WTC11 (cell line): ENCODE data around the gene OPRL1.

Source experiments
- ESRRA ChIP-seq: sonication (generic); formaldehyde crosslinking; IDR thresholded peaks from 2 replicates; pipeline ENCODE4 v1.8.1; 2022; ENCODE audit warnings: mild to moderate bottlenecking, missing genetic modification reagents, borderline replicate concordance
- FOXP4 ChIP-seq: sonication (generic); formaldehyde crosslinking; IDR thresholded peaks from 2 replicates; pipeline ENCODE4 v1.8.0; 2022; ENCODE audit warnings: mild to moderate bottlenecking, missing genetic modification reagents
- MYBL2 ChIP-seq: sonication (generic); formaldehyde crosslinking; IDR thresholded peaks from 2 replicates; pipeline ENCODE4 v1.8.1; 2023; ENCODE audit warnings: mild to moderate bottlenecking, moderate library complexity, missing genetic modification reagents
- NFYB ChIP-seq: sonication (generic); formaldehyde crosslinking; conservative IDR thresholded peaks from 2 replicates; pipeline ENCODE4 v1.8.0; 2022; ENCODE audit warnings: low read depth, missing genetic modification reagents
- NR2C2 ChIP-seq: sonication (generic); formaldehyde crosslinking; IDR thresholded peaks from 2 replicates; pipeline ENCODE4 v1.8.0; 2022; ENCODE audit warnings: mild to moderate bottlenecking, missing genetic modification reagents
- NR3C1 ChIP-seq: sonication (generic); formaldehyde crosslinking; conservative IDR thresholded peaks from 2 replicates; pipeline ENCODE4 v1.8.1; 2023; ENCODE audit warnings: low read depth, mild to moderate bottlenecking, missing genetic modification reagents
- SP1 ChIP-seq: sonication (generic); formaldehyde crosslinking; conservative IDR thresholded peaks from 2 replicates; pipeline ENCODE4 v1.8.1; 2022; ENCODE audit warnings: missing genetic modification reagents
- TEAD4 ChIP-seq: sonication (generic); formaldehyde crosslinking; IDR thresholded peaks from 2 replicates; pipeline ENCODE4 v1.8.0; 2022; ENCODE audit warnings: mild to moderate bottlenecking, missing genetic modification reagents
- TP53 ChIP-seq: sonication (generic); formaldehyde crosslinking; IDR thresholded peaks from 2 replicates; pipeline ENCODE4 v1.8.1; 2023; ENCODE audit warnings: mild to moderate bottlenecking, missing genetic modification reagents
- TF ChIP-seq, protein P1 (sequence below): fragments of 200-600 bp; IDR thresholded peaks from 2 replicates; pipeline ENCODE4 v1.8.0; 2022; ENCODE audit warnings: antibody characterized with exemption
- TF ChIP-seq, protein P2 (sequence below): fragments of 250-450 bp; sonication (Bioruptor Pico); IDR thresholded peaks from 2 replicates; pipeline ENCODE4 v1.8.0; 2021; ENCODE audit warnings: mild to moderate bottlenecking
- TF ChIP-seq, protein P3 (sequence below): sonication (generic); formaldehyde crosslinking; IDR thresholded peaks from 2 replicates; pipeline ENCODE4 v1.8.1; 2022; ENCODE audit warnings: mild to moderate bottlenecking, moderate library complexity, missing genetic modification reagents
- TF ChIP-seq, protein P4 (sequence below): sonication (generic); formaldehyde crosslinking; IDR thresholded peaks from 2 replicates; pipeline ENCODE4 v1.8.1; 2023; ENCODE audit warnings: mild to moderate bottlenecking, missing genetic modification reagents, moderate library complexity

DNA sequence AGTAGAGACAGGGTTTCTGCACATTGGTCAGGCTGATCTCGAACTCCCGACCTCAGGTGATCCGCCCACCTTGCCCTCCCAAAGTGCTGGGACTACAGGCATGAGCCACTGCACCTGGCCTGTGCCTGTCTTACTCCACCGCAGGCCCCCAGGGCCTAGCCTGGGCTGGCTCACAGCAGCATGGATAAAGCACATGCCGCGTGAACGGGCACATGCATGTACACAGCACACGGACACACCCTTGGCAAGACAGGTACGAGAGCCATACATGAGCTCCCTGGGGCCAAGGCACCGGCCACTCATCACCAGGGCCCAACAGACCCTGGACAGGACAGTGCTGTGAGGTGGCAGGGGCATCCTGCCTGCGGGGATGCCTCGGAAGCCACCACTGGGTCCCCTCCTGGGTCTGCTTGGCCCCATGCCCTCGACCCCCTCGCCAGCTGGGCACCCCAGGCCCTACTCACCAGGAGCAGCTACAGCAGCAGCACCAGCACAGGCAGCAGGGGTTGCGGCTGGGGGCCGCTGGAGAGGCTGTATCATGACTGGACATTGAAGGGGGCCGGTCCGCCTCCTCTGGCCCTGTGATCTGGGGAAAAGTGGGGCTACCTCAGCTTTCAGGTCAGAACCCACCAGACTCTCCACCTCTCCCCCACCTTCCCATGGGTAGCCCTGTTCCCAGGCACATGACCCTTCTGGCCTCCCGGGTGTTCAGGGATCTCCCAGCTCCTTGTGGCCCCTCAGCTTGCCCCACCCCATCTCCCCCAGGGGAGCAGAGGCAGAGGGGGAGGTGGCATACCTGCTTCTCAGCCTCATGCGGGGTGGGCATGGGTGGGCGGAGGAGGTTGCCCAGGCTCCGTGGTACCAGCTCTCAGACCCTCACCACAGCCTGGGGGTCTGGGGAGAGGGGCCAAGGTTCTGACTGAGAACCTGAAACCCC lies 3.6 kb upstream of the OPRL1 start:
- TF ChIP-seq, protein P1, sequence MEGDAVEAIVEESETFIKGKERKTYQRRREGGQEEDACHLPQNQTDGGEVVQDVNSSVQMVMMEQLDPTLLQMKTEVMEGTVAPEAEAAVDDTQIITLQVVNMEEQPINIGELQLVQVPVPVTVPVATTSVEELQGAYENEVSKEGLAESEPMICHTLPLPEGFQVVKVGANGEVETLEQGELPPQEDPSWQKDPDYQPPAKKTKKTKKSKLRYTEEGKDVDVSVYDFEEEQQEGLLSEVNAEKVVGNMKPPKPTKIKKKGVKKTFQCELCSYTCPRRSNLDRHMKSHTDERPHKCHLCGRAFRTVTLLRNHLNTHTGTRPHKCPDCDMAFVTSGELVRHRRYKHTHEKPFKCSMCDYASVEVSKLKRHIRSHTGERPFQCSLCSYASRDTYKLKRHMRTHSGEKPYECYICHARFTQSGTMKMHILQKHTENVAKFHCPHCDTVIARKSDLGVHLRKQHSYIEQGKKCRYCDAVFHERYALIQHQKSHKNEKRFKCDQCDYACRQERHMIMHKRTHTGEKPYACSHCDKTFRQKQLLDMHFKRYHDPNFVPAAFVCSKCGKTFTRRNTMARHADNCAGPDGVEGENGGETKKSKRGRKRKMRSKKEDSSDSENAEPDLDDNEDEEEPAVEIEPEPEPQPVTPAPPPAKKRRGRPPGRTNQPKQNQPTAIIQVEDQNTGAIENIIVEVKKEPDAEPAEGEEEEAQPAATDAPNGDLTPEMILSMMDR = no peak
- TF ChIP-seq NR2C2 (CRISPR knock-in tag) = no peak
- TF ChIP-seq FOXP4 (CRISPR knock-in tag) = no peak
- TF ChIP-seq TP53 (CRISPR knock-in tag) = no peak
- TF ChIP-seq ESRRA (CRISPR knock-in tag) = no peak
- no peak for TF ChIP-seq NFYB
- TF ChIP-seq, protein P2, sequence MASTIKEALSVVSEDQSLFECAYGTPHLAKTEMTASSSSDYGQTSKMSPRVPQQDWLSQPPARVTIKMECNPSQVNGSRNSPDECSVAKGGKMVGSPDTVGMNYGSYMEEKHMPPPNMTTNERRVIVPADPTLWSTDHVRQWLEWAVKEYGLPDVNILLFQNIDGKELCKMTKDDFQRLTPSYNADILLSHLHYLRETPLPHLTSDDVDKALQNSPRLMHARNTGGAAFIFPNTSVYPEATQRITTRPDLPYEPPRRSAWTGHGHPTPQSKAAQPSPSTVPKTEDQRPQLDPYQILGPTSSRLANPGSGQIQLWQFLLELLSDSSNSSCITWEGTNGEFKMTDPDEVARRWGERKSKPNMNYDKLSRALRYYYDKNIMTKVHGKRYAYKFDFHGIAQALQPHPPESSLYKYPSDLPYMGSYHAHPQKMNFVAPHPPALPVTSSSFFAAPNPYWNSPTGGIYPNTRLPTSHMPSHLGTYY (CRISPR knock-in tag) = no peak
- TF ChIP-seq NR3C1 = no peak
- TF ChIP-seq, protein P3, sequence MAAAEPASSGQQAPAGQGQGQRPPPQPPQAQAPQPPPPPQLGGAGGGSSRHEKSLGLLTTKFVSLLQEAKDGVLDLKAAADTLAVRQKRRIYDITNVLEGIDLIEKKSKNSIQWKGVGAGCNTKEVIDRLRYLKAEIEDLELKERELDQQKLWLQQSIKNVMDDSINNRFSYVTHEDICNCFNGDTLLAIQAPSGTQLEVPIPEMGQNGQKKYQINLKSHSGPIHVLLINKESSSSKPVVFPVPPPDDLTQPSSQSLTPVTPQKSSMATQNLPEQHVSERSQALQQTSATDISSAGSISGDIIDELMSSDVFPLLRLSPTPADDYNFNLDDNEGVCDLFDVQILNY = no peak
- no peak for TF ChIP-seq SP1 (CRISPR knock-in tag)
- TF ChIP-seq TEAD4 (CRISPR knock-in tag) = no peak
- TF ChIP-seq, protein P4, sequence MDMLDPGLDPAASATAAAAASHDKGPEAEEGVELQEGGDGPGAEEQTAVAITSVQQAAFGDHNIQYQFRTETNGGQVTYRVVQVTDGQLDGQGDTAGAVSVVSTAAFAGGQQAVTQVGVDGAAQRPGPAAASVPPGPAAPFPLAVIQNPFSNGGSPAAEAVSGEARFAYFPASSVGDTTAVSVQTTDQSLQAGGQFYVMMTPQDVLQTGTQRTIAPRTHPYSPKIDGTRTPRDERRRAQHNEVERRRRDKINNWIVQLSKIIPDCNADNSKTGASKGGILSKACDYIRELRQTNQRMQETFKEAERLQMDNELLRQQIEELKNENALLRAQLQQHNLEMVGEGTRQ (CRISPR knock-in tag) = no peak
- TF ChIP-seq MYBL2 = no peak
